Measurements from ENCODE around the gene CTIF.
A peak's percentile ranks its signal among the peaks of the same experiment; 100 is the strongest.

CTIF gene

GRCh38 chr18:48879008-48879431 is 340.2 kb downstream of the CTIF start:
- no peak for DNase-seq

GRCh38 chr18:48880931-48881330 is 342.1 kb downstream of the CTIF start:
- no peak for DNase-seq

- no peak for DNase-seq
These were observed 343.5 kb downstream of the CTIF start for GRCh38 chr18:48882379-48882778.

GRCh38 chr18:48884306-48884705 is 345.5 kb downstream of the CTIF start:
- no peak for DNase-seq

GRCh38 chr18:48884771-48885170 is 345.9 kb downstream of the CTIF start:
- no peak for DNase-seq

- DNase-seq, result no peak
These were observed 346.6 kb downstream of the CTIF start for GRCh38 chr18:48885266-48885923.

GRCh38 chr18:48885924-48886400 is 347.1 kb downstream of the CTIF start:
- no peak for DNase-seq

GRCh38 chr18:48886520-48887293 is 347.9 kb downstream of the CTIF start:
- DNase-seq, result no peak

GRCh38 chr18:48887294-48887904 is 348.6 kb downstream of the CTIF start:
- no peak for DNase-seq

GRCh38 chr18:48887905-48888772 is 349.3 kb downstream of the CTIF start:
- DNase-seq, result no peak

- DNase-seq, result no peak
These were observed 349.9 kb downstream of the CTIF start for GRCh38 chr18:48888773-48889080.

GRCh38 chr18:48889115-48889941 is 350.5 kb downstream of the CTIF start:
- no peak for DNase-seq

- DNase-seq, result no peak
These were observed 351.3 kb downstream of the CTIF start for GRCh38 chr18:48889981-48890762.

GRCh38 chr18:48891721-48892120 is 352.9 kb downstream of the CTIF start:
- DNase-seq, result no peak

GRCh38 chr18:48892146-48892855 is 353.5 kb downstream of the CTIF start:
- peak; percentile 90 for DNase-seq

GRCh38 chr18:48893061-48893607 is 354.3 kb downstream of the CTIF start:
- DNase-seq, result no peak

GRCh38 chr18:48893608-48894600 is 355.1 kb downstream of the CTIF start:
- DNase-seq, result no peak

GRCh38 chr18:48894799-48895346 is 356.0 kb downstream of the CTIF start:
- no peak for DNase-seq
